Gastroesophageal sphincter (tissue), 4 donors: Measurements from ENCODE around the gene LPP. TPM values are rescaled to one million over a fixed set of nuclear protein-coding genes. Genes with fewer than 3 reads are reported as not detected.
A peak's percentile ranks its signal among the peaks of the same experiment; 100 is the strongest.

Experiments used
- ATAC-seq: fragments of 150-250 bp; one replicate; pipeline ENCODE4 v1.9.1; 2016; ENCODE audit warnings: mild to moderate bottlenecking, moderate library complexity
- H3K27ac ChIP-seq, 4 donors: fragments of 200-600 bp; sonication (generic) in 3 of 4; 1 replicate in 3 of 4; 2 replicates in 1 of 4; pipeline ENCODE4 v1.5.1; 2016 to 2019
- H3K27me3 ChIP-seq: fragments of 200-600 bp; sonication (generic); one replicate; pipeline ENCODE4 v1.5.1; 2019
- H3K36me3 ChIP-seq, 2 donors: fragments of 200-600 bp; sonication (generic); one replicate each; pipeline ENCODE4 v1.5.1; 2019; ENCODE audit warnings: control low read depth in 1 of 2
- H3K4me1 ChIP-seq, 3 donors: fragments of 200-600 bp; sonication (generic); 1 replicate in 2 of 3; 2 replicates in 1 of 3; pipeline ENCODE4 v1.5.1; 2016 to 2019; ENCODE audit warnings: control low read depth in 2 of 3
- H3K4me3 ChIP-seq, 2 donors: fragments of 200-600 bp; sonication (generic); one replicate each; pipeline ENCODE4 v1.5.1; 2019; ENCODE audit warnings: mild to moderate bottlenecking in 1 of 2, moderate library complexity in 1 of 2
- H3K9me3 ChIP-seq, 3 donors: fragments of 200-600 bp; sonication (generic); one replicate each; pipeline ENCODE4 v1.5.1; 2017 to 2019; ENCODE audit warnings: control low read depth in 2 of 3
- EP300 ChIP-seq: sonication (generic); formaldehyde crosslinking; IDR thresholded peaks from one replicate; pipeline ENCODE4 v1.6.1; 2017; ENCODE audit warnings: antibody characterized with exemption, mild to moderate bottlenecking
- POLR2A ChIP-seq, 2 donors: fragments of 450-650 bp; IDR thresholded peaks; one replicate each; pipeline ENCODE4 v1.6.1; 2017; ENCODE audit warnings: antibody characterized with exemption in 2 of 2, mild to moderate bottlenecking in 2 of 2, moderate library complexity in 1 of 2
- POLR2AphosphoS5 ChIP-seq: sonication (generic); formaldehyde crosslinking; IDR thresholded peaks from one replicate; pipeline ENCODE4 v1.6.1; 2017; ENCODE audit warnings: antibody characterized with exemption
- WGBS, 2 donors: methylation state at CpG; one replicate each; pipeline ENCODE4 v1.1.5; 2018; ENCODE audit warnings: low coverage in 1 of 2; 5-methylcytosine and 5-hydroxymethylcytosine counted together
- total RNA-seq, 4 donors: library from RNA; depleted of rRNA; stranded (reverse); fragments of >200 nt; gene quantifications; one replicate each; pipeline ENCODE4 v1.1.0, GENCODE V29; 2016
- TF ChIP-seq, protein P1 (sequence below), 4 experiments: fragments of 200-600 bp in 2 of 4; fragments of 450-650 bp in 2 of 4; sonication (generic) in 1 of 4; IDR thresholded peaks; one replicate each; pipeline ENCODE4 v1.5.1; 2017 to 2019; ENCODE audit warnings: antibody characterized with exemption in 4 of 4, mild to moderate bottlenecking in 2 of 4, moderate library complexity in 2 of 4

LPP gene
- total RNA-seq, 4 donors from 2014 or later = 1,243 to 2,297 (median 2,164) TPM

- TF ChIP-seq, protein P1, sequence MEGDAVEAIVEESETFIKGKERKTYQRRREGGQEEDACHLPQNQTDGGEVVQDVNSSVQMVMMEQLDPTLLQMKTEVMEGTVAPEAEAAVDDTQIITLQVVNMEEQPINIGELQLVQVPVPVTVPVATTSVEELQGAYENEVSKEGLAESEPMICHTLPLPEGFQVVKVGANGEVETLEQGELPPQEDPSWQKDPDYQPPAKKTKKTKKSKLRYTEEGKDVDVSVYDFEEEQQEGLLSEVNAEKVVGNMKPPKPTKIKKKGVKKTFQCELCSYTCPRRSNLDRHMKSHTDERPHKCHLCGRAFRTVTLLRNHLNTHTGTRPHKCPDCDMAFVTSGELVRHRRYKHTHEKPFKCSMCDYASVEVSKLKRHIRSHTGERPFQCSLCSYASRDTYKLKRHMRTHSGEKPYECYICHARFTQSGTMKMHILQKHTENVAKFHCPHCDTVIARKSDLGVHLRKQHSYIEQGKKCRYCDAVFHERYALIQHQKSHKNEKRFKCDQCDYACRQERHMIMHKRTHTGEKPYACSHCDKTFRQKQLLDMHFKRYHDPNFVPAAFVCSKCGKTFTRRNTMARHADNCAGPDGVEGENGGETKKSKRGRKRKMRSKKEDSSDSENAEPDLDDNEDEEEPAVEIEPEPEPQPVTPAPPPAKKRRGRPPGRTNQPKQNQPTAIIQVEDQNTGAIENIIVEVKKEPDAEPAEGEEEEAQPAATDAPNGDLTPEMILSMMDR (IDR thresholded peaks at IDR 0.05) = no peak
- no peak for TF ChIP-seq POLR2AphosphoS5
- no peak for TF ChIP-seq POLR2A (IDR thresholded peaks at IDR 0.05)
- no peak for TF ChIP-seq EP300
- no peaks in the 10 kb centered on the region for H3K4me1 ChIP-seq
- H3K9me3 ChIP-seq = no peaks in the 10 kb centered on the region
- H3K27me3 ChIP-seq = no peaks in the 10 kb centered on the region
- ATAC-seq = no peak
- H3K4me3 ChIP-seq = no peak overlapping the region
- H3K36me3 ChIP-seq = no peaks in the 10 kb centered on the region
- no peak overlapping the region for H3K27ac ChIP-seq
- WGBS, 2 donors = 88 to 97% methylated on average over 2 of the region's 2 CpGs
These were observed 759.1 kb downstream of the LPP start for GRCh38 chr3:188913084-188913483.

DNA sequence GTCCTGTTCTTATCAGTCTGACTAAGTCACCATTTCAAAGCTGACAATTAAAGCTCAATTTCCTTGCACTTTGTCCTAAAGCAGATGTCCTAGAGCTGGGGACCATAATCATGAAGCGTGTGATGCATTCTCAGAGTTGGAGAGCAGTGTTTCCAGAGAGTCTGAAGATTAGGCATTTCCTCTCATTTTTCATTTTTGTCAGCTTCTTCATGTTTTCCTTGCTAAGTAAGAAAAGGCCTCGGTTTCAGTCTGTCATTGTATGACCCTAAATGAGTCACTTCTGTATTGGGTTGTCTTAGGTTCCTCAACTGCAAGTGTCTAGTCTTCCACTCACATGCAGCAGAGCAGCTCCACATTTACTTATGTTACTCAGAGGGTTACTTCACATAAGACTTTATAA is 760.6 kb downstream of the LPP start:
- H3K36me3 ChIP-seq = no peaks in the 10 kb centered on the region
- peak; percentile 19 for ATAC-seq
- no peaks in the 10 kb centered on the region for H3K9me3 ChIP-seq
- WGBS, 2 donors = 32 to 39% methylated on average over 2 of the region's 2 CpGs
- H3K4me1 ChIP-seq = no peaks in the 10 kb centered on the region
- H3K27ac ChIP-seq = no peak overlapping the region
- H3K4me3 ChIP-seq = no peak overlapping the region
- no peaks in the 10 kb centered on the region for H3K27me3 ChIP-seq
- TF ChIP-seq, protein P1 (IDR thresholded peaks at IDR 0.05) = no peak
- no peak for TF ChIP-seq EP300
- TF ChIP-seq POLR2AphosphoS5 = peak; percentile 6

DNA sequence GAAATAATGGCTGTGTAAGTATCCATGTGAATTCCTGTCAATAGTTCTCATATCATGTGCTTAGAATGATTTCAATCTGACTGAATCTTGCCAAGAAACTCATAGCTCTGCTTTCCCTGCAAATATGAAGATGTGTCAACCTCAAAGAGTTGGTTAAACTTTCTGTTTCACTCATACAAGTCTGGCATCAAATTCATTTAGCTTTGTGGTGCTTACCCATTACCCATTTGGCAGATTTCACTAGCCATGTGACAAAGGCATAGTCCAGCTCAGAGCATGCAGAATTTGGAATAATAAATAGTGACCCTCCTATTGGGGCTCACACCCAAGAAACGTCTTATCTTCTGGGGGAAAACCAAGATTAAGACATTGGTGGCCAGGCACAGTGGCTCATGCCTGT is 761.2 kb downstream of the LPP start:
- H3K4me1 ChIP-seq = no peaks in the 10 kb centered on the region
- H3K27me3 ChIP-seq = no peaks in the 10 kb centered on the region
- H3K4me3 ChIP-seq = no peak overlapping the region
- TF ChIP-seq, protein P1 (IDR thresholded peaks at IDR 0.05) = no peak
- no peak for TF ChIP-seq POLR2AphosphoS5
- no peak for TF ChIP-seq EP300
- TF ChIP-seq POLR2A (IDR thresholded peaks at IDR 0.05) = no peak
- 57 to 59% methylated on average over 1 of the region's 1 CpG for WGBS, 2 donors
- ATAC-seq = no peak
- H3K27ac ChIP-seq = no peak overlapping the region
- no peaks in the 10 kb centered on the region for H3K9me3 ChIP-seq
- H3K36me3 ChIP-seq = no peaks in the 10 kb centered on the region

DNA sequence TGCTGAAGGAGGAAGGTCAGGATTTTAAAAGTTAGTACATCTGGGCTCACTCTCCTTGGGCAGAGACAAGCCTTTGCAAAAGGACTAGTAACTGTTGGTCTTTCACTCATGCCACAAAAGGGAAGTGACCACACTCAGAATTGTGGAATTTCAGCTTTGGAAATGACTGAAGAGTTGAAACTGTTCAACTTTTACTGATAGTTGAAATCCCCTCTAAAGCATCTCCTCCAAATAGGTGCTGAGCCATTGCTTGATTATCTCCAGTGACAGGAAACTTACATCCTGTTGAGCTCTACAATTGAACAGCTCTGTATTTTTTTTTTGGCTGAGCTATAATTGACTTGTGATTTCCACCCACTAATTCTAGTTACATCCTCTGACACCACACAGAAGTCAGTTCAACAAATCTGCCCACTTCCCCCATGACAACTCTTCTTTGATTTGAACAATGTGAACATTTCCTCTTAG is 763.0 kb downstream of the LPP start:
- H3K27ac ChIP-seq = no peak overlapping the region
- H3K9me3 ChIP-seq = no peaks in the 10 kb centered on the region
- H3K27me3 ChIP-seq = no peaks in the 10 kb centered on the region
- H3K4me3 ChIP-seq = no peak overlapping the region
- no peaks in the 10 kb centered on the region for H3K36me3 ChIP-seq
- H3K4me1 ChIP-seq = no peaks in the 10 kb centered on the region
- no peak for ATAC-seq
- TF ChIP-seq, protein P1 (IDR thresholded peaks at IDR 0.05) = no peak
- no peak for TF ChIP-seq EP300
- TF ChIP-seq POLR2A (IDR thresholded peaks at IDR 0.05) = no peak
- TF ChIP-seq POLR2AphosphoS5 = no peak

GRCh38 chr3:188918093-188918492 is 764.1 kb downstream of the LPP start:
- WGBS, 2 donors = 94 to 100% methylated on average over 1 to 2 of the region's 2 CpGs

More at GRCh38 chr3:188918093-188918492, 764.1 kb downstream of the LPP start:
- no peak overlapping the region for H3K4me3 ChIP-seq
- H3K4me1 ChIP-seq = no peaks in the 10 kb centered on the region
- no peak overlapping the region for H3K27ac ChIP-seq
- no peaks in the 10 kb centered on the region for H3K36me3 ChIP-seq
- ATAC-seq = no peak
- no peaks in the 10 kb centered on the region for H3K9me3 ChIP-seq
- no peaks in the 10 kb centered on the region for H3K27me3 ChIP-seq
- TF ChIP-seq, protein P1 (IDR thresholded peaks at IDR 0.05) = no peak
- TF ChIP-seq EP300 = no peak
- TF ChIP-seq POLR2A (IDR thresholded peaks at IDR 0.05) = no peak
- TF ChIP-seq POLR2AphosphoS5 = no peak
